GM11168 (cell line): ENCODE measurements around the gene COL4A3.

Experiments
- in situ Hi-C: fragments of 300-500 bp; cut with MboI; formaldehyde crosslinking; loops from one replicate; pipeline ENCODE4 v1.12.0; 2022; ENCODE audit warnings: low sequenced_read_pairs; ENCODE audit not compliant: unreplicated experiment

The COL4A3 gene

DNA sequence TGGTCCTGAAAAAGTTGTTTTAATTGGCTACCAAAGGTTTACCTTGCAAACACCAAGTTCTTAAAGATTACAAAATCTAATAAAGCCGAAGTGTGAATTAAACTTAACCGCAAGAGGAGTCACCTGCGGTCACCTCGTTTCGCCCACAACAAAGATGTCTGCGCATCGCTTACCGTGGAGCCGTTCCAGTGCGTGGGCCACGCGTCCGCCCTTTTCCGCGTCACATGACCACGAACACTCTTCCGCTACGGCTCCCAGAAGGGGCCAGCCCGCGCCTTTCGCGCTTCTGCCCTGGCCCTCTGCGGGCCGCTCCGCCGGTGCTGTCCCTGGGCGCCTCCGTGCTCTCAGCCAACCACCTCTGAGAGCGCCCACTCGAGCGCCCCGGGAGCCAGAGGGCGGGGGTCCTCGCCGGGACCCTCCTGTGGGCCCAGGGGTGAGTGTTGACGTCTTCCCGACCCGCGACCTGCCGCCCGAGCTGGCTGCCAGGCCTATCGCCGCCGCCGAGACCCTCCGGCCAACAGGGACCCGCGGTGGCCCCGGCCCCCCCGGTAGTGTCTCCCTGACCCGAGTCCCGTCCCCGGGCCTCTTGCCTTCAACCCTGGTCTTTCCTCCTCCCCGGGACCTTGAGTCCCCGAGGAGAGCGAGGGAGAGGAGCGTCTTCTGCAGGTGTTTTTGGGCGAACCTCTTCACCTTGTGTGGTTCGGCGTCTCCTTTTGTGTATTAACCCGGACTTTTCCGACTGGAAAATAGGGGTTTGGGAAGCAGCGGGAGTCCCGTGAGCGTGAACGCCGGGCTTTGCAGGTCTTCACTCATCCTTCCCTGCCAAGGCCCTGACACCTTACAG, 160.8 kb downstream of the COL4A3 start, which contains the start of gene MFF:
Gene MFF (plus strand): TSS at position 257 of the 844 bp plus-strand sequence. CDS start 5,415 bp downstream, outside the sequence.
- in situ Hi-C loops, result no loop called here

DNA sequence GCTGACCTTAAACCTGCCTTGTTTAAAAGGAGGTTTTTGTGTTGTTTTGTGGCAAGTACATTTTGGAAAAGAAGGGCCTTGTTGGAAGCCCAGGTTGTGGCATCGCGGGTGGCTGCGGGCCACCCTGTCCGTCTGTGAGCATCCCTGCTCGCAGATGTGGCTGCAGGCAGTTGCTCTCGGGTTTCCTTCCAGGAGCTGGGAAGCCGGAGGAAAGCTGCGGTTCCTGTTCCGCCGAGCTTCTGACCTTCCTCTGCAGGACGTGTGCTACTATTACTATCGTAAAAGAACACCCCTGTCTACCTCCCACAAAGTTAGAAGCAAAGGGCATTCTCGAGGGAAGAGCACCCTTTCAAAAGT, 161.4 kb downstream of the COL4A3 start:
- in situ Hi-C loops, result no loop called here

DNA sequence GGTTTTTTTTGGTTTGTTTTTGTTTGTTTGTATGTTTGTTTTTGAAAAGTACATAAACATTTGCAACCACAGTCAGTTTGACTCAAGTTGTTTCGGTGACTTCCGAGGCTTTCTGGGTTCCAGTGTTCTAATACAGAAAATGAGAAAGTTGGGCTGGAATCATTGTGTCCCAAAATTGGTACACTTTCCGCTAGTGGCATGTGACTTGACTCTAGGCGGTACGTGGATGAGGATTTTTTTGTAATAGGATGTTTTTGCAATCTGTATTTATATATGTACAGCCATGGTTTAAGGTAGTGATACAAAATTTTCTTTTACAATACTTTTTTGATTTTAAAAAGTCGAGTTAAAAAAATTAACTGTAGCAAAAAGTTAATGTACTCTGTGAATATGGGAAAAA, 162.4 kb downstream of the COL4A3 start:
- in situ Hi-C loops, result no loop called here

DNA sequence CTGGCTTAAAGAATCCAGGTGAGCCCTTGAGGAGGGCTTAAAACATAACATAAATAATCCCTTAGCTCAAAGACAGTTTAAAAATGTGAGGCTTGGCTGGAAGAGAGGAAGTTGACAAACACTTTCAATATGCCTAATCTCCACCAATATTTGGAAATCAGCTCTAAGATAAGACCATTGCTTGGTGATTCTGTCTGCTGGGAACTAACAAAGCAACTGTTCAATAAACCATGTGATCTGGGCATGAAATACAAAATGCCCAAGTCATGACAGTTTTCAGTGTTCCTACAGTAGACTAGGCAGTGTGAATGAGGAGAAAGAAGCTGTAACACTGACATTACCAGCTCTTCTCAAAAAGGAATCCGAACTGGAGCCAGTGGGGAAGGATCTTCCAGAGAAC, 171.3 kb downstream of the COL4A3 start:
- in situ Hi-C loops, result no loop called here

DNA sequence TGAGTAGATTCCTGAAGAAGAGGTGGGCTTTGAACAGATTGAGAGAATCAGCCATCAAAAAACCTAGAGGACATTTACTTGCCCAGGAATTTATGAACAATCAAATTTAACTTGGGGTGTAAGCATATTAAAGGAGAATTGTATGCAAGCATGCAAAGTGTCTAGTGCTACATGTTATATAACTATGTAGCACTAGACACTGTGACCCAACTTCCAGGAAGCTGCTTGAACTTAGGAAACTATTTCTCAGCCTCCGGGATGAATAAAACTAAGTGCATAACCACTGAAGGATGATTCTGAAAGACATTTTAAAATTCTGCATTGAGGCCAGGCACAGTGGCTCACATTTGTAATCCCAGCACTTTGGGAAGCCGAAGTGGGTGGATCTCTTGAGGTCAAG, 173.0 kb downstream of the COL4A3 start:
- in situ Hi-C loops, result no loop called here

DNA sequence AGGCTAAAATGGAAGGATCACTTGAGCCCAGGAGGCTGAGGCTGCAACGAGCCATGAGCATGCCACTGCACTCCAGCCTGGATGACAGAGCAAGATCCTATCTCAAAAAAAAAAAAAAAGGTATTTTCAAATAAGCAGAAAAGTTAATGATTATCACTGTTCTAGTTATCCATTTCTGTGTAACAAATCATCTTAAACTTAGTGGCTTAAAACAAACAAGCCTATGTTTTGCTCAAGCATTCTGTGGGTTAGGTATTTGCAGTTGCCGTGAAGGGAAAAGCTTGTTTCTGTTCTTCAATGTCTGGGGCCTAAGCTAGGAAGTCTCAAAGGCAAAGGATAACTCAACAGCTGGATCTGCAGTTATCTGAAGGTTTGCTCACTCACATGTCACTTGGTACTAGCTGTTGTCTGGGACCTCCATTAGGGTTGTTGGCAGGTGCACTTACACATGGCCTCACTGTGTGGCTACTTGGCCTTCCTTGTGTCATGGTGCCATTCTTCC, 174.7 kb downstream of the COL4A3 start:
- in situ Hi-C loops, result no loop called here

DNA sequence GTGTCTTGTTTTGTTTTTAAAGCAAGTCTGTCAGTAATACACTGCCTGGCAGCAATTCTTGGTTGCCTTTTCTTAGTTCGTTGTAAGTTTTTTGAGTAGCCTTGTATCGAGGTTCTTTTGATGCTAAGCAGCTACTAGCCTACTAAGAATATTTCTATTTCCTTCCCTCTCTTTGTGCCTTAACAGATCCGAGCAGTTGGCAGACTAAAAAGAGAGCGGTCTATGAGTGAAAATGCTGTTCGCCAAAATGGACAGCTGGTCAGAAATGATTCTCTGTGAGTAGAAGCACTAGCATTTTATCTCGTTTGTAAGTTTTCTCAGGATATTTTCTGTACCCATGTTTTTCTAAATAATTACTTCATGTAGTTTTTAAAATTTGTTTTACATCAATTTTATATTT, 175.7 kb downstream of the COL4A3 start:
- in situ Hi-C loops, result no loop called here

DNA sequence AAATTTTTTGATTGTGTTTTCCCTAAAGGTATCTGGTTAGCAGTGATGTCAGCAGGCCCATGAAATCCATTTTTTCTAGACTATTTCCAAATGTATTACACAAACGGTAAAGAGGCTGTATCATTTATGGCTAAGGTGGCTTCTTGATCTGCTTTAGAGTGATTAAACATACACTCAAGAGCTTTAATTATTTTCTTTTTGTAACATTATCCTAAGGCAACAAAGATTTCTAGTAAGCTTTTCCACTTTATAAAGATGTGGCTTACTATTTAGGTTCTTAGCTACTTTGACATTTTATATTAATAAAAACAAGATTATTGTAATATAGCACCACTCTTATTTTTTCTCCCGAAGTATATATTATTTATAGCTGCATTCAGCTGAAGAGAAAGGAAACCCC, 177.1 kb downstream of the COL4A3 start:
- in situ Hi-C loops, result no loop called here

DNA sequence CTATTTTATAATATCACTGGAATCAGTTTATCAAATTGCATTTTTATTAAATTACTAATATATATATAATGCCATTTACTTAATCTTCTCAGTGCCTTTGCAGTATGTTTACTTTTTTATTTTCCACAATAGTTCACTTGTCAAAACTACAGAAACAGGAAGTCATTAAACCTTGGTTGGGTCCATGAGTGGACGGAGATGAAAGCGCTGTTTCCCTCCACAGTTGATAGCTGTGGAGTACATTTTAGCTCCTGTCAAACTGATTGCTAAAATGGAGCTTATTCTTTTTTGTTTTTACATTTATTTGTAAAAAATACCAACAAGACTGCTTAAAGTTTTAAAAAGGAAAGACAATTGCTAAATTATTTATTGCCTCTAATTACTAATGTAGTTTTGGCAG, 179.8 kb downstream of the COL4A3 start:
- in situ Hi-C loops, result no loop called here

DNA sequence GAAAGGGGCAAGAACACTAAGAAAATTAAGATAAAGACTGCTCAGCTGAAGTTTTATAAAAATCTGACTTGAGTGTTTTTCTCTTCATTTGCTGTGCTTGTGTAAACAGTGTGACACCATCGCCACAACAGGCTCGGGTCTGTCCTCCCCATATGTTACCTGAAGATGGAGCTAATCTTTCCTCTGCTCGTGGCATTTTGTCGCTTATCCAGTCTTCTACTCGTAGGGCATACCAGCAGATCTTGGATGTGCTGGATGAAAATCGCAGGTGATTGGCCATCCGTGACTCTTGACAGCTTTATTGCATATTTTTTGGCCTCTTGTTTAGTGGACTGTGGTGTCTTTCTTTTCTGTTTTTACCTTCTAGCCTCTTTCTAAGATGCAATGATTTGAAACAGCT, 182.7 kb downstream of the COL4A3 start:
- in situ Hi-C loops, result no loop called here

DNA sequence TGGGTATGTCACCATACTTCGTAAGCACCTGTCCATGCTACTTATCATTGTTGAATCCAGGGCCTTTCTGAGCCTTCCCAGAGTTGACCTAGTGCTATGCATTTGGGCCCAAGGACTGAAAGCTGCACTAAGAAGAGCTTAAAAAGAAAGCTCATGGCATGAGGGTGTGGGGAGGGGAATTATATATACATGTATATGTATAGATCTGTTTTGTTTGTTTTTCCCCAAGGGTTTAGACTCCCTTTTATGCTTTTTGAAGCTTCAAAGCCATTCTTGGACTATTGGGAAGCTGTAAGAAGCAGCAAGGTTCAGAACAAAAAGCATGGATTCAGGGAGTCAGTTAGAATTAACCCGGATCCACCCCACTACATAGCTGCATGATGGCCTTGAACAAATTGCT, 183.9 kb downstream of the COL4A3 start:
- in situ Hi-C loops, result no loop called here

DNA sequence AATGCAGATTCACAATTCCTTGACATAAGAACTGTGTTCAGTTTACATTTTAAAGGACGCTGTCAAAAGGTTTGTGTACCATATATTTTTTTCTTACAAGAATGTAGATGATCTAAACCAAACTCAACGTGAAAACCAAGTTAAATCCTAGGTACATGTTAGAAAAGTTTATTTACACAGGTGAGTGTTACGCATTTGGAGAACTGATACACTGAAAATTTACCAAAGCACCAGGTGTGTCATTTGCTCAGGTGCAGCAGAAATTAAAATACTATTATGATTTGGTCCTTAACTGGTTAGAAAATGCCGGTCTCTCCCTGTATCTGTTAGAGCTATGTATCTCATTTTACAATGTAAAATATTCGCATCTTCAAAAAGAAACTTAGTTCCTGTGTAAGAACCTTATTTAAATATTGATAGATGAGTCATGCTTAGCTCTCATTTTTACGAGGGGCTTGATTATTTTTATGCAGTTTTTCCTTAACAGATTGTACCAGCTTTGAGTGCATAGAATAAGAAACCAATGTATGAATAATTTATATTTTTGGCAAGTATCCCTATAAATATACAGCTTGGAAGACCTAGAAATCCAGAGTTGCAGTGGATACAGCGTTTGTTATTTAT, 185.7 kb downstream of the COL4A3 start:
- in situ Hi-C loops, result no loop called here

DNA sequence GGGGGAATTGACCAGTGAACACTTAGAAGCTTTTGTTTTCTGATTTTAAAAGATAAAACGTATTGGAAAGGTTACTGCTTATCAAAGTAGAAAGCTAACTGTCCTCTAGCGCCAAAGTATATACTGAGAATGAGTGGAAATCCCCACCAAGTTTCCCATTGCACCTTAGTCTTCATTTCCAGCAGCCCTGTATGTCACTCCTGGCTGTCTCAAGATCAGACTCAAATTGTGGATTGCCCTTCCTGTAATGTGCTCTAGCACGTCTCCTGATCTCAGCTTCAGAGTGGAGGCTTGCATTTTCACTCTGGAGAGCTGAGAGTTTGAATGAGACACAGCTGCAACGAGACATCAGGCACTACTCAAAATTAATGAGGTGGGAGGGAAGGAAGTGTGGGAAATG, 187.2 kb downstream of the COL4A3 start:
- in situ Hi-C loops, result no loop called here

DNA sequence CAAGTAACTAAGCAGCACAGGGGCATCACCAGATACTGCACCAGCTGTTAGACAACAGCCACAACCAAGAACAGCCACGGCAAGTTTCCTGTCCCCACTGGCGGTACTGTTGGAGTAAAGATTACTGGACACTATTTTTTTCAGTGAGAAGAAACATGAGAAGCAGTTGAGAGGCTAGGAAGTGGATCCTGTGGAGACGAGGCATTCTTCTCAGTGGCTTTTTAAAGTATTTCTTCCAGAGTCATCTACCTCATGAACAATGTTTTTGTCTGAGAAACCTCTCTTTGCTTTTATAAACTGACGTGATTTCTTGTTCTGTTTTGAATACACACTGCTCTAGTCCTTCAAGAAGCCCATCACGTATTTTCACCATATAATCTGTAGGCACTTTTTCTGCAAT, 195.9 kb downstream of the COL4A3 start:
- in situ Hi-C loops, result no loop called here

DNA sequence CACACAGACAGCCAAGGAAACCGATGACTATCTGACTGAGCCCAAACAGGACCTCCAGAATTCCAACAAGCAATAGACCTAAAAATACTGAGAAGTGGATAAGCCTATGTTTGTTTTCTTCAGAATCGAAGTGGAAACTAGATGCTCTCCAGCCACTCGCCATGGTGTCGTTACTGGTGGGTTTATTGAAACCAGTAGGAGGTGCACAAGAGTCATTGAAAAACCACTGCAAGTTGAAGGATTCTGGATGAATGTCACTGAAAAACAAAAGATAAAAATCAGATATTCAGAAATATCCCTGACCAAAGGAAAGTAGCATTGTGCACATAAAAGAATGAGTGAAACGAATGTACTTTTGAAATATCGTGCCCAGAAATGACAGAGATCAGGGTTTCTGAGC, 199.3 kb downstream of the COL4A3 start:
- in situ Hi-C loops, result no loop called here
